Prostate gland (tissue), 2 donors: ENCODE results near the gene ABCA13.

Experiments used
- CTCF ChIP-seq, 4 experiments: fragments of 200-600 bp in 2 of 4; fragments of 450-650 bp in 2 of 4; sonication (generic) in 2 of 4; IDR thresholded peaks; 1 replicate in 3 of 4; 2 replicates in 1 of 4; pipeline ENCODE4 v1.5.1; 2016 to 2019; ENCODE audit warnings: antibody characterized with exemption in 4 of 4, mild to moderate bottlenecking in 2 of 4, moderate library complexity in 2 of 4
- POLR2A ChIP-seq: fragments of 450-650 bp; IDR thresholded peaks from one replicate; pipeline ENCODE4 v1.6.1; 2016; ENCODE audit warnings: antibody characterized with exemption, mild to moderate bottlenecking
- POLR2AphosphoS5 ChIP-seq: sonication (generic); formaldehyde crosslinking; IDR thresholded peaks from one replicate; pipeline ENCODE4 v1.6.1; 2017; ENCODE audit warnings: antibody characterized with exemption

DNA sequence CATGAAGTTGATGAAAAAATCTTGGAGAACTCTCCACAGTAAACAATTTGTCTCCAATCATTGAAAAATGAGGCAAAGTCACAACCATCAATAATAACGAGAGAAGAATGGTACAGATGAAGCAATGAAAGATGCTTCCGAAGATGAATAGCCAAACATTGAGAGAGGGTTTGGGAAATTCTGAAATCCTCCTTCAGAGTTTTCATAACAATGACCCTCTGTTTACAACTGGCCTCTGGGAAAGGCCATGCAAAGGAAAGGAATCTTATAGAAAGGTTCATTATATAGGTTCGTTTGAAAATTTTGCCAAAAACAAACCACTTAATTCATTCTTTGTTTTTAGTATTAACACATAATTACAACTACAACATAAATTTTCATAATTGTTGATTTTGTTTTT lies 166.5 kb downstream of the ABCA13 start:
- TF ChIP-seq CTCF (IDR thresholded peaks at IDR 0.05) (no peak), POLR2A (no peak), POLR2AphosphoS5 (no peak)
